Adrenal gland (tissue), 12 donors: ENCODE results near the gene FAM181B. TPM values are rescaled to one million over a fixed set of nuclear protein-coding genes. Genes with fewer than 3 reads are reported as not detected.

Experiments used
- DNase-seq, 7 donors: peaks; one replicate each; pipeline ENCODE4 v3.0.0-alpha.2; 2019 to 2020
- H3K27ac ChIP-seq, 5 donors: fragments of 200-600 bp; sonication (generic) in 4 of 5; 1 replicate in 3 of 5; 2 replicates in 2 of 5; pipeline versions ENCODE4 v1.5.1 to v1.8.0; 2016 to 2020; ENCODE audit warnings: mild to moderate bottlenecking in 1 of 5
- H3K27me3 ChIP-seq: fragments of 200-600 bp; 2 replicates; pipeline ENCODE4 v1.8.0; 2021
- H3K36me3 ChIP-seq, 2 donors: fragments of 200-600 bp; replicated peaks in 1 of 2; 1 replicate in 1 of 2; 2 replicates in 1 of 2; pipeline versions ENCODE4 v1.5.1 to v1.8.0; 2018 to 2022
- H3K4me1 ChIP-seq, 2 donors: fragments of 200-600 bp; replicated peaks in 1 of 2; 1 replicate in 1 of 2; 2 replicates in 1 of 2; pipeline versions ENCODE4 v1.5.1 to v1.8.0; 2018 to 2021
- H3K4me3 ChIP-seq, 4 donors: fragments of 200-600 bp; sonication (generic) in 3 of 4; one replicate each; pipeline ENCODE4 v1.5.1; 2016 to 2018
- H3K9me3 ChIP-seq, 3 donors: fragments of 200-600 bp; sonication (generic) in 1 of 3; replicated peaks in 1 of 3; 1 replicate in 2 of 3; 2 replicates in 1 of 3; pipeline versions ENCODE4 v1.5.1 to v1.8.0; 2016 to 2021
- CTCF ChIP-seq, 6 experiments: fragments of 450-650 bp in 4 of 6; fragments of 200-600 bp in 2 of 6; sonication (generic) in 1 of 6; IDR thresholded peaks; 1 replicate in 5 of 6; 2 replicates in 1 of 6; pipeline versions ENCODE4 v1.5.1 to v1.8.0; 2016 to 2021; ENCODE audit warnings: antibody characterized with exemption in 6 of 6, mild to moderate bottlenecking in 2 of 6, moderate library complexity in 1 of 6
- POLR2A ChIP-seq, 2 donors: fragments of 450-650 bp; IDR thresholded peaks; one replicate each; pipeline ENCODE4 v1.6.1; 2017; ENCODE audit warnings: antibody characterized with exemption in 2 of 2, mild to moderate bottlenecking in 2 of 2, moderate library complexity in 1 of 2
- WGBS, 4 donors: extraction: QIAGEN DNeasy Blood & Tissue Kit in 2 of 4; methylation state at CpG; one replicate each; pipeline versions ENCODE4 v1.1.5 to v1.1.7; 2013 to 2017; 5-methylcytosine and 5-hydroxymethylcytosine counted together
- intact Hi-C, 2 donors: fragments of 100-400 bp; cut with DNase I; formaldehyde crosslinking; loops; one replicate each; pipeline versions ENCODE4 v1.14.1 to v1.15.0; 2022 to 2023
- polyA plus RNA-seq, 3 donors: library from polyadenylated mRNA; stranded (reverse); fragments of 200-250 nt in 2 of 3; fragments of 350-450 nt in 1 of 3; fragmentation: Illumina TruSeq in 1 of 3; extraction: RNeasy Lipid Tissue Mini Kit (QIAGEN cat#74804) in 1 of 3; gene quantifications; one replicate each; pipeline ENCODE4 v1.2.3, GENCODE V29; 2013 to 2014
- total RNA-seq, 9 donors: library from RNA; depleted of rRNA in 4 of 9; stranded (reverse); fragments of >200 nt in 4 of 9; fragments of 120-200 nt in 1 of 9; fragmentation: NEBNext Ultra II Directional in 1 of 9; extraction: Animal tissue kit (Norgen Biotek cat#: 25700) in 1 of 9; gene quantifications; one replicate each; pipeline versions ENCODE4 v1.1.0 to v1.2.4, GENCODE V29; 2013 to 2023
- donor health status: healthy with polysubstance abuse.
- donor health status: Bipolar disorder and iron deficiency.
- donor health status: DM: yes; HTN: yes; CAD: no.
- donor health status: DM: no; HTN: no; CAD: no.
- donor health status: DM: no; HTN: no; CAD: no.
- donor health status: DM: yes; HTN: yes; CAD: no.

The FAM181B gene
- total and polyA plus RNA-seq, 12 donors = 0.04 to 3.2 (median 0.99) TPM; not detected in 2

DNA sequence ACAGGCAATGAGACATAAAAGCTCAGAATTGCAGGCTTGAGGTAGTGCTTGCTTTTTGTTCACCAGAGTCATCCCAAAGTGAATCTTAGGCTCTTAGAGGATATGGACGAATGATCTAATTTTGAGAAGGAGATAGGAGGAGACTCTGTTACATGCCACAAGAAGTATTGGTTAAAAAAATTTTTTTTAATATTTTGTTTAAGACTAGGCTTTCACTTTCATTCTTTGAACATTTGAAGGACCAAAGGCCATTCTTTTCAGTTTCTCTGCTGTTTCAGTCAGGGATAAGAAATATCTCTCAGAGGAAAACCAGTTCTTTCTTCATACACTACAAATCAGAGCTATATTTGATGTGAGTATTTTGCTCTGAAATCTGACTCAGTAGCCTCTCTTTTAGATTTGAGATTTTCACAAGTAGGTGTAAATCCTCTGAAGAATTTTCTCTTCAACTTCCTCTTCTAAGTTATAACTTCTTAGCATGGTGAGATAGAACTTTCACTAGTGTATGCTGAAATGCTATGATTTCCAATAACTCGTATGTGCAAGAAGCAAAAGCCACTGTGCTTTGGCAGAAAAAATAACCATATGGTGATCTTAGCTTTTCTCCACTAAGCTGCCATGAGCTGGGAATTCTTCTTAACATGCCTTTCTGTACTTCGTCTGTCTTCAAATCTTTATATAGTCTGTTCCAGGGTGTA, 24.1 kb upstream of the FAM181B start:
- 40 to 49% (median 47%) methylated on average over 3 of the region's 3 CpGs for WGBS, 4 donors
- H3K27ac ChIP-seq = no peak overlapping the region
- TF ChIP-seq CTCF (IDR thresholded peaks at IDR 0.05) = no peak
- no peak for TF ChIP-seq POLR2A (IDR thresholded peaks at IDR 0.05)

GRCh38 chr11:82756765-82757639, 23.3 kb upstream of the FAM181B start:
- Histone ChIP-seq H3K36me3 (no peaks in the 10 kb centered on the region), H3K9me3 (no peaks in the 10 kb centered on the region), H3K27ac (no peak overlapping the region), H3K4me3 (no peak overlapping the region), H3K27me3 (no peaks in the 10 kb centered on the region), H3K4me1 (no peaks in the 10 kb centered on the region)
- no peak for DNase-seq
- intact Hi-C loops = no loop called here
- 64 to 67% (median 66%) methylated on average over 8 of the region's 8 CpGs for WGBS, 4 donors
- no peak for TF ChIP-seq CTCF (IDR thresholded peaks at IDR 0.05)
- TF ChIP-seq POLR2A (IDR thresholded peaks at IDR 0.05) = no peak

More for the DNA sequence above, 24.1 kb upstream of the FAM181B start:
- Histone ChIP-seq H3K4me1 (no peaks in the 10 kb centered on the region), H3K9me3 (no peaks in the 10 kb centered on the region), H3K4me3 (no peak overlapping the region), H3K27me3 (no peaks in the 10 kb centered on the region), H3K36me3 (no peaks in the 10 kb centered on the region)
- intact Hi-C loops = no loop called here
- no peak for DNase-seq

- no peaks in the 10 kb centered on the region for H3K36me3 ChIP-seq
- DNase-seq = no peak
- intact Hi-C loops = no loop called here
- WGBS, 4 donors = 37 to 57% (median 48%) methylated on average over 4 of the region's 4 CpGs
- H3K4me3 ChIP-seq = no peak overlapping the region
- no peaks in the 10 kb centered on the region for H3K4me1 ChIP-seq
- H3K9me3 ChIP-seq = no peaks in the 10 kb centered on the region
- TF ChIP-seq CTCF (IDR thresholded peaks at IDR 0.05) (no peak), POLR2A (IDR thresholded peaks at IDR 0.05) (no peak)
- H3K27ac ChIP-seq = no peak overlapping the region
- no peaks in the 10 kb centered on the region for H3K27me3 ChIP-seq
These were observed 20.7 kb upstream of the FAM181B start for GRCh38 chr11:82754410-82754809.

DNA sequence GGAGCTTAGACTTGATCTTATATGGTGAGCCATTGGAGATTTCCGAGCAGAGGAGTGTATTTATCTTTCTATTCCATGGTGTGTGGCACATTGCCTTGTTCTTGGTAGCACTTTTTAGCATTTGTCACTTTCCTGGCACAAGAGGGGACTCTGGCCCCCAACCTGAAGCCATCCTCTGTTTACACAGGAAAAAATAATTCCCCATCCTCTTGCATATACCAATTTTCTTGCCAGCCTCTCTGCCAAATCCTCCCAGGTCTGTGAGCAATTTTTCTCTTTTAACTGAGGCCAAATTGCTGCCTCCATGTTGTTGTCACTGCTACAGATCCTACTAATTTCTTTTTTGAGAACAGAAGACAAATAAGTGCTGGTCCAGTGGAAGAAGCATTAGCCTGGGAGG, 20.3 kb upstream of the FAM181B start:
- 70 to 88% (median 78%) methylated on average over 1 of the region's 1 CpG for WGBS, 4 donors
- no peaks in the 10 kb centered on the region for H3K36me3 ChIP-seq
- intact Hi-C loops = no loop called here

More for the DNA sequence above, 20.3 kb upstream of the FAM181B start:
- TF ChIP-seq POLR2A (IDR thresholded peaks at IDR 0.05) = no peak
- no peak for TF ChIP-seq CTCF (IDR thresholded peaks at IDR 0.05)
- Histone ChIP-seq H3K4me1 (no peaks in the 10 kb centered on the region), H3K27me3 (no peaks in the 10 kb centered on the region), H3K9me3 (no peaks in the 10 kb centered on the region), H3K4me3 (no peak overlapping the region), H3K27ac (no peak overlapping the region)
- no peak for DNase-seq
